HG02970 (cell line): ENCODE data around the gene GSTP1.
"Not testable (repeated sequence)": the region's sequence is repeated elsewhere in the genome, so short reads cannot be mapped to it uniquely, and the experiment has no call there.

Source experiments
- ATAC-seq: cut with Tn5 transposase; IDR thresholded peaks from one replicate; pipeline ENCODE4 v1.9.1; 2021; ENCODE audit warnings: mild to moderate bottlenecking, moderate library complexity, moderate number of reproducible peaks; ENCODE audit not compliant: unreplicated experiment, low FRiP score

GSTP1 gene

GRCh38 chr11:67562963-67563704 lies 20.5 kb upstream of the GSTP1 start:
- no peak for ATAC-seq

- ATAC-seq, result not testable (repeated sequence)
Observed at GRCh38 chr11:67563705-67564114, 19.9 kb upstream of the GSTP1 start.

- ATAC-seq, result no peak
Observed at GRCh38 chr11:67564230-67564629, 19.4 kb upstream of the GSTP1 start.

- no peak for ATAC-seq
Observed at GRCh38 chr11:67571443-67571842, 12.2 kb upstream of the GSTP1 start.

- no peak for ATAC-seq
Observed at GRCh38 chr11:67572305-67572704, 11.3 kb upstream of the GSTP1 start.

- no peak for ATAC-seq
Observed at GRCh38 chr11:67572747-67573419, 10.7 kb upstream of the GSTP1 start.

GRCh38 chr11:67574938-67575337 lies 8.7 kb upstream of the GSTP1 start:
- no peak for ATAC-seq

GRCh38 chr11:67576735-67577475 lies 6.7 kb upstream of the GSTP1 start:
- no peak for ATAC-seq

GRCh38 chr11:67577951-67578350 lies 5.7 kb upstream of the GSTP1 start:
- no peak for ATAC-seq

- ATAC-seq, result no peak
Observed at GRCh38 chr11:67581469-67581868, 2.1 kb upstream of the GSTP1 start.

- no peak for ATAC-seq
Observed at GRCh38 chr11:67582011-67582410, 1.6 kb upstream of the GSTP1 start.

GRCh38 chr11:67584205-67584880 lies 731 bp downstream of the GSTP1 start:
- no peak for ATAC-seq

- ATAC-seq, result no peak
Observed at GRCh38 chr11:67584881-67585873, 1.6 kb downstream of the GSTP1 start.

- no peak for ATAC-seq
Observed at GRCh38 chr11:67585911-67586310, 2.3 kb downstream of the GSTP1 start.

GRCh38 chr11:67586568-67587250 lies 3.1 kb downstream of the GSTP1 start:
- ATAC-seq, result no peak

- ATAC-seq, result peak; percentile 13
Observed at GRCh38 chr11:67588136-67588503, 4.5 kb downstream of the GSTP1 start.

GRCh38 chr11:67588899-67589415 lies 5.3 kb downstream of the GSTP1 start:
- ATAC-seq, result not testable (repeated sequence)

- ATAC-seq, result no peak
Observed at GRCh38 chr11:67592880-67593564, 9.4 kb downstream of the GSTP1 start.
